Neural progenitor cell (in vitro differentiated cells): ENCODE measurements around the gene IP6K1.

Source experiments
- CTCF ChIP-seq: fragments of 200-600 bp; sonication (generic); IDR thresholded peaks from 2 replicates; pipeline ENCODE4 v1.5.1; 2017; ENCODE audit warnings: antibody characterized with exemption, mild to moderate bottlenecking
- EZH2 ChIP-seq: fragments of 200-600 bp; sonication (generic); IDR thresholded peaks from 2 replicates; pipeline ENCODE4 v1.6.1; 2017; ENCODE audit warnings: antibody characterized with exemption, mild to moderate bottlenecking, moderate library complexity

- TF ChIP-seq CTCF (no peak), EZH2 (no peak)
Observed at GRCh38 chr3:49706456-49707112, 79.8 kb downstream of the IP6K1 start.
